OCI-M1 (cell line): ENCODE measurements around the gene TARP.
"Not testable (repeated sequence)": the region's sequence is repeated elsewhere in the genome, so short reads cannot be mapped to it uniquely, and the experiment has no call there.

Experiments
- DNase-seq: peaks from one replicate; lab custom pipeline; 2025; lab: John Stamatoyannopoulos, UW

Gene TARP

DNA sequence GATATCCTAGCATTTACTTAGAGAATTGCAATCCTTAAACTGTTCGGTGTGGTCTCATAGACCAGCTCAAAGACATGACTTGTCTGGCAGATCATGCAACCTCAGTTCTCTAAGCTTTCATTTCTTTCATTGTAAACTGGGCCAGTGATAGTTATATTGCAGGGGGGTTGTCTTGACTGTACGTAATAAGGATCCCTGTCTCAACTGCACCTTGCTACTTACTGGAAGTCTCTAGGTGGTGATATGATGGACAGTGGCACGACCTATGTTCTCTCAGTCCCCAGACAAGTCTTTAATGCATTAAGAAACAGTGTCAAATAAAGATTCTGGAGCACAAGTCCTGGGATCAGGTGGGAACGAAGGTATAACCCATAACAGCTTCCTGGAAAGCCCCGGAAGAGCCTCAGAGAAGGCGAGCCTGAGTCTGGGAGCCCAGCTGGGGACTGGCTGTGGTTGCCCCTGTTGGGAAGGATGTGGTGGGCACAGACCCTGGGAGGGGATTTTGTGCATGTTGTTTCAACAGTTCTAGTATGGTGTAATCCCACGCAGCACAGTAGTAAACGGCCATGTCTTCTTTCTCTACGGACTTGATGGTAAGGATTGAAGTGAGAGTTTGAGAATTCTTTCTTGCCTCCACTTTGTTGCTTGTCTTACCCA, 26.0 kb upstream of the TARP start:
- no peak for DNase-seq

- no peak for DNase-seq
Measured at GRCh38 chr7:38296059-38296857, 22.8 kb upstream of the TARP start.

- DNase-seq = no peak
Measured at GRCh38 chr7:38294926-38295325, 21.5 kb upstream of the TARP start.

DNA sequence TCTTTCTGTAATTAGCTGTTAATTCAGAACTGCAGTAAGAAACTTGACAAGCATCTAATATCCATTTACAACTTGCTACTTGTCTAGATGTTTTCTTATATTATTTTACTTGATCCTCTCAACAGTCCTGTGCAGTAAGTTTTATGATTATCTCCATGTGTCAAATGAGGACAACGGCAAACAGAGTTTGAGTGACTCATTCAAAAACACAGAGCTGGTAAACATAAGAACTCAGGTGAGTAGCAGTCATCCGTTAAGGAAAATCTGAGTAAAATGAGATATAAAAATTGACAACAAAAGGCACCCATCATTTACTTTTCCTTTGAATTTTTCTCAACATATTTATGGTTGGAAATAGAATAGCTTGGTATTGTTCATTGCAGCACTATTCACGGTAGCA, 19.0 kb upstream of the TARP start:
- DNase-seq = no peak

- no peak for DNase-seq
Measured at GRCh38 chr7:38291650-38292049, 18.2 kb upstream of the TARP start.

DNA sequence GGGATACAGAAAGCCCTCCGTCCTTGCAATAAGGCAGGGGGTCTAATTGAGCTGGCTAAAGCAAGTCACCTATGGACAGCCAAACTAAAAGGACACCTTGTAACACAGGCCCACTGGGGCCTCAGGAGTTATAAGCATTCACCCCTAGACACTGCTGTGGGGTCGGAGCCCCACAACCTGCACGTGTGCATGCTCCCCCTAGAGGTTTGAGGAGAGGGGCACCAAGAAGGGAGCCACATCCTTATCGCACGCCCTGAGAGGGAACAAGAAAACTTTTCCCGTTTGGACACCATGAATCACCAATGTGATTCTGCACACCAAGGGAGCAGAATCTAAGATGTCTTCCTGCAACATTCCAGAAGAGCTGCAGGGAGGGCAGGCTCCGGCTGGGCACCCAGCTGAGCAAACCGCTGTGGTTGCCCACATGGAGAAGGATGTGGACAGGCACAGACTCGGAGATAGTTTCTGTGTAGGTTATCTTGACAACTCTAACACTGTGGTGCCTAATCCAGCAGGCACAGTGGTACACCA, 17.7 kb upstream of the TARP start:
- no peak for DNase-seq

DNA sequence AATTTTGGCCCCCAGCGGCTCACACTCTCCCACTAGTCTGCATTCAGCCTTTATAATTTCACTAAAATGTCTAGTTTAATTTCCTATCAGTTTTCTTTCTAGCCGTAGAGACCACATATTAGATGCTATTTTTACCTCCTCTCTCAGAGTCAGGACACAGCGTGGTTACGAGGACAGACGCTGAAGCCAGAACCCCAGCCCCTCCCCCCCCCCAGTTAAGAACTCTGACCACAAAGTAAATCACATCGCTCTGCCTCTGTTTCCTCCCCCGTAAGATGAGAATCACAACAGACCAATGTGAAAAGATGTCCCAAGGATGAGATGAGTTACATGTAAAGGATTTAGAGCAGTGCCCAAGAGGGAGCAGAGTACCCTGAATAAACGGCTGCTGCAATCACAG, 11.1 kb upstream of the TARP start:
- DNase-seq = peak; percentile 38

DNA sequence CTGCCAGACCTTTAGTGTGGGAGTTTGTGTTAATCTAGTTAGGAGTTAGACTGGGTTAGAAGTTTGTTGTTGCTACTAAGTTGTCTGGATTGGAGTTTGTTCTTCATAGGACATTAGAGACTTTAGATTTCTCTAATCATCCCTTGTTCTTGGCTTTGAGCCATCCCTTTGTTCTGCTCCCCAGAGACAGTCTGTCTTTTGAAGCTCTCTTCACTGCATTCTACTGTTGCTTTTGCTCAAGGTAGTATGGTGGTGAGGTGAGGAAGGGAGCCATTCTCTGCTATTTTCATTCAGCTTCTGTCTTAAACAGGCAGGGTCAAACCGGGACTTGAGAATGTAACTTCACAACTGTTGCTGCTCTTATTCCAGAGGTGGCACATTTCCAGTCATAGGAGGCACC, 10.4 kb upstream of the TARP start:
- peak; percentile 4 for DNase-seq

- DNase-seq = no peak
Measured at GRCh38 chr7:38283107-38283506, 9.7 kb upstream of the TARP start.

DNA sequence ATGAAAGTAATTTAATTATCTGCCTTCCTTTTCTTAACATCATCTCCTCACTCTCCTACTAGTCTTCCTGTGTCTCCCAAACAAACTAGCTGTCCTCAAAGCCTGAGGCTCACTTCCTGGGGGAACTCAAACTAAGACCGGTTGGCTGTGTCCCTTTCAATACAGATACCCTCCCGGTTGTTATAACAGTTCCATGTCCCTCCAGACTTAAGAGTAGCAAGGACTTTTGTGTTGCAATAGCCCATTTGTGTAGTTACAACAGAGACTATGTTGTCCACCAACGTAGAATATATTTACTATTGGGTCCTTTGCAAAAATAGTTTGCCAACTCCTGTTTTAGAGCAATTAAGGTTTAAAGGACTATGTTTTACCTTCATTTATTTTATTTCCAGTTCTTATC, 8.6 kb upstream of the TARP start:
- no peak for DNase-seq

GRCh38 chr7:38281266-38281665, 7.8 kb upstream of the TARP start:
- DNase-seq = no peak

GRCh38 chr7:38280707-38281106, 7.3 kb upstream of the TARP start:
- DNase-seq = no peak

DNA sequence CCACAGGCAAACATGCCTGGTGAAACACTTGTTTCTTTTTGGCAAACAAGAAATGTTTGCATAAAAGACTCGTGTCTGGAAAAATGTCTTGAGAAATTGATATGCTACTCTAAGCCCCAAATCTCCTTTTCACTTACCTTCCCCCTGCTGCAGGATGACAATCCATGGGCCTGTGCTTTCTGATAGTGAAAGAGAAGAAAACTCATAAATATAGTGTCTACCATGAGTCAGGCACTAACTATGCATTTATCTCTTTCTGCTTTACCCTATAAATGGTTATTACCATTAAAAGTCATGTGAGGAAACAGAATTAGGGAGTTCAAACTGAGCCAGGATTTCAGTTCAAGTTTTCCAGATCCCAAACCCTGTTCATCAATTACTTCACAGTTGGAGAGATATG, 6.6 kb upstream of the TARP start:
- no peak for DNase-seq

DNA sequence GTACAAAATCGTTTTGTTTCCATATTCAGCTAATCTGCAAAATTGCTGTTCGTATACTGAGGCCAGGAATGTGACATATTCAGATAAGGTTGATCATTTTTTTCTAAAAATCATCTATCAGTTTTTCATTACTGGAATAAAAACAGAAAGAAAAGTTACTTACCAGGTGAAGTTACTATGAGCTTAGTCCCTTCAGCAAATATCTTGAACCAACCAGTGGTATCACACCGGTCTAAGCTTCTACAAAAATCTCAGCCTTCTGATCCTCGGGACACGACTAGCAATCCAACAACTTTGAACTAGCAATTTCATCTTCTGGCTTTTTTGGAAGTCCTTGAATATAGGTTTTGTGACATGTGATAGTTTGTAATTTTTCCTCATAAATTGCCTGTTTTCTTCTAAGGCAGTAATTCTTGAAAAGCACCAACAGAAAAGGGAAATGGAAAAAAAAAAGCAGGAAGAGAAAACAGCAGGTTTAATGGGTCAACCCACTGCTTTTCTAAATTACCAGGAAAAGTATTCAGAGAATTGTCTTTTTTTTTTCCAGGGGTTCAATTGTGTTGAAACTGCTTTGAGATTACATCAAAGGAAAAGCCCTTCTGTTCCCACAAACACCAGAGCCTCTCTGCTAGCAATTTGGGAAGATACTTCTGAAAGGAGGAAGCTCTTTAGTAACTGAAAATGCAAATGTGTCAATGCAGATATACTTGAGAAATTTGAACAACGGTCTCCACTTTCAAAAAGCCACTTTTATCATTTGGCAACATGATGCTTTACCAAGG, 2.9 kb upstream of the TARP start:
- peak; percentile 83 for DNase-seq

GRCh38 chr7:38274927-38275620, 1.6 kb upstream of the TARP start:
- DNase-seq = peak; percentile 38

GRCh38 chr7:38274486-38274885, 1.1 kb upstream of the TARP start:
- DNase-seq = no peak

DNA sequence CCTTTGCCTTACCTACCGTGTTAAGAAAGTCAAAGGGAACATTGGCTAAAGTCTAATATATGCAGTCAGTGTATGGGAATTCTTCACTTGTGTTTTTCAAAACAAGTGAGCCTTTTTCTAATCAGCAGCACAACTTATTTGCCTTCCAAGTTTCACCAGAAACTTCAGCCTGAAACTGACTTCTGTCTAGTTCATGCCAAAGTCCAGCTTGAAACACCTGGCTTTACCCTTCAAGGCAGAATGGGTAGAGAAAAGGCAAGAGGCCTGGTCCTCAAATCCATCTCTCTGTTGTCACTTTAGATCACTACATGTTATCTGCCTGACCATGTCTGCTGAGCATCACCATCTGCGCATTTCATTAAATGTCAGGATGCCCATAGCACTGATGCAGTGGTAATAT, 3.0 kb downstream of the TARP start:
- DNase-seq = not testable (repeated sequence)

- DNase-seq = not testable (repeated sequence)
Measured at GRCh38 chr7:38269704-38270346, 3.6 kb downstream of the TARP start.

GRCh38 chr7:38265958-38266357, 7.5 kb downstream of the TARP start:
- DNase-seq = peak; percentile 16

GRCh38 chr7:38264602-38265001, 8.8 kb downstream of the TARP start:
- DNase-seq = not testable (repeated sequence)

DNA sequence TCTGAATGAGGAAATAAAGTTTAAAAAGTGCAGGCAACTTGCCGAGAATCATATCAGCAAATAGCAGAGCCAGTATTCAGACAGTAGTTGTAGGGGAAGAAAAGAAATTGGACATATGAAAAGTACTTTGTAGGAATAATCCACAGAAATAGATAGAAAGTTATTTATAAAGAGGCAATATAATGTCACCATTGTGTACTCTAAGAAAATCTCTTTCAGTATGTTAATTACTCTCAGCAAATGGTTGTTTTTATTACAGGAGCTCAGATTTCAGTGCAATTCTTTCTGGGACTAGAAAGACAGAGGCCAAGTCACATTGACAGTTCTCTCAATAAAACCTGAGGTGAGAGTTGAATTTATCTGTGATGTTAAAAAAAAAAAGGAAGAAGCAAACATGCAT, 10.2 kb downstream of the TARP start:
- peak; percentile 8 for DNase-seq

GRCh38 chr7:38262545-38262944, 10.9 kb downstream of the TARP start:
- no peak for DNase-seq
